Glutamatergic neuron (in vitro differentiated cells): ENCODE data around the gene ADORA1. TPM values are rescaled to one million over a fixed set of nuclear protein-coding genes. Genes with fewer than 3 reads are reported as not detected.

Source experiments
- DNase-seq: peaks from one replicate; pipeline ENCODE4 v3.0.0; 2022
- H3K27ac Mint-ChIP-seq: one replicate; pipeline ENCODE4 v1.8.0; 2020; ENCODE audit warnings: mild to moderate bottlenecking, mixed read lengths, inconsistent platforms; ENCODE audit not compliant: unreplicated experiment
- H3K27me3 Mint-ChIP-seq: one replicate; pipeline ENCODE4 v1.8.0; 2020; ENCODE audit warnings: mild to moderate bottlenecking, moderate library complexity, mixed read lengths, inconsistent platforms; ENCODE audit not compliant: unreplicated experiment
- H3K36me3 Mint-ChIP-seq: one replicate; pipeline ENCODE4 v1.8.0; 2020; ENCODE audit warnings: mild to moderate bottlenecking, mixed read lengths, inconsistent platforms; ENCODE audit not compliant: unreplicated experiment
- H3K4me1 Mint-ChIP-seq: one replicate; pipeline ENCODE4 v1.8.0; 2020; ENCODE audit warnings: mild to moderate bottlenecking, low read depth, mixed read lengths, inconsistent platforms; ENCODE audit not compliant: unreplicated experiment
- H3K4me3 Mint-ChIP-seq: one replicate; pipeline ENCODE4 v1.8.0; 2020; ENCODE audit warnings: mild to moderate bottlenecking, mixed read lengths, inconsistent platforms; ENCODE audit not compliant: unreplicated experiment
- H3K9me3 Mint-ChIP-seq: one replicate; pipeline ENCODE4 v1.8.0; 2020; ENCODE audit warnings: mild to moderate bottlenecking, moderate library complexity, mixed read lengths, inconsistent platforms; ENCODE audit not compliant: unreplicated experiment
- total RNA-seq: library from RNA; stranded (reverse); fragmentation: NEBNext Ultra II Directional; extraction: Animal tissue kit (Norgen Biotek cat#: 25700); gene quantifications from one replicate; pipeline ENCODE4 v1.2.1, GENCODE V29; 2021; ENCODE audit not compliant: unreplicated experiment
- TF ChIP-seq, protein P1 (sequence below): fragments of 200-600 bp; sonication (generic); IDR thresholded peaks from one replicate; pipeline ENCODE4 v1.5.0; 2021; ENCODE audit not compliant: partially characterized antibody, unreplicated experiment

Gene ADORA1
- total RNA-seq, 1 donor from 2014 or later: 1.2 TPM

DNA sequence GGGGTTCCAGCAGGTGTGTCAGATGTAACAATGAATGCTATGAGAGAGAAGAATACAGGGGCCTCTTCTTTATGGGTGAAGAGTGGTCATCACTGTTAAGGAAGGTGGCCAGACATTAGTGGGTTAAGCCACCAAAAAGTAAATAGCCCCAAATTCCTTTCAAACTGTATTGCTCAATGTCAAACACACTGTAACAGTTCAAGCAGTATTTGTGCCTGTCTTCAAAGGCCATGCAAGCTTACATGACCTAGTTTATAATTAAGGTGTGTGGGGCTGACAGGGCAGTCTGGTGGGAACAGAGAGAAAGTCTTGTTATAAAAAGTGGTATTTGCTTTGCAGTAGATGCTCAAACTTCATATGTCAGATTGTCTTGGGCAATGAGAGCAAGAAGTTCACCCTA is 83.5 kb downstream of the ADORA1 start:
- Mint-ChIP-seq H3K9me3 (peaks cover 14% of the 10 kb centered on the region), H3K4me3 (no peak overlapping the region), H3K4me1 (peaks cover 23% of the 10 kb centered on the region), H3K36me3 (no peaks in the 10 kb centered on the region), H3K27ac (no peak overlapping the region), H3K27me3 (peaks cover 6% of the 10 kb centered on the region)
- DNase-seq: no peak
- TF ChIP-seq, protein P1, sequence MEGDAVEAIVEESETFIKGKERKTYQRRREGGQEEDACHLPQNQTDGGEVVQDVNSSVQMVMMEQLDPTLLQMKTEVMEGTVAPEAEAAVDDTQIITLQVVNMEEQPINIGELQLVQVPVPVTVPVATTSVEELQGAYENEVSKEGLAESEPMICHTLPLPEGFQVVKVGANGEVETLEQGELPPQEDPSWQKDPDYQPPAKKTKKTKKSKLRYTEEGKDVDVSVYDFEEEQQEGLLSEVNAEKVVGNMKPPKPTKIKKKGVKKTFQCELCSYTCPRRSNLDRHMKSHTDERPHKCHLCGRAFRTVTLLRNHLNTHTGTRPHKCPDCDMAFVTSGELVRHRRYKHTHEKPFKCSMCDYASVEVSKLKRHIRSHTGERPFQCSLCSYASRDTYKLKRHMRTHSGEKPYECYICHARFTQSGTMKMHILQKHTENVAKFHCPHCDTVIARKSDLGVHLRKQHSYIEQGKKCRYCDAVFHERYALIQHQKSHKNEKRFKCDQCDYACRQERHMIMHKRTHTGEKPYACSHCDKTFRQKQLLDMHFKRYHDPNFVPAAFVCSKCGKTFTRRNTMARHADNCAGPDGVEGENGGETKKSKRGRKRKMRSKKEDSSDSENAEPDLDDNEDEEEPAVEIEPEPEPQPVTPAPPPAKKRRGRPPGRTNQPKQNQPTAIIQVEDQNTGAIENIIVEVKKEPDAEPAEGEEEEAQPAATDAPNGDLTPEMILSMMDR: no peak

DNA sequence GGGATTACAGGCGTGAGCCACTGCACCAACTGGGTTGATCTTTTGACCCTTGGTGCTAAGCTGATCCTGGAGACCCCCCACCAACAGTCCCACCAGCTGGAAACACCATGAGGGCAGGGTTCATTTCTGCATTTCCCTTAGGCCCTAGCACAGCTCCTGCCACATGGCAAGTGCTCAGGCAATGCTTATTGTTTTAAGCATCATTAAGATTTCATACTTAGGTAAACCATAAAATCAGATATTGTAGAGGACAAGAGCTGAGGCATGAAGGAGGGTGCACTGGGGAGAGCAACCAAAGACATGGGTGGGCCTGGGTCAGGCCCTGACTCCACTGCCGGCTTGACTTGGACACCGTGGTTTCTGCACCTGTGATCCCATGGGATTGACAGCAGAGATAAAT is 84.3 kb downstream of the ADORA1 start:
- H3K4me3 Mint-ChIP-seq: no peak overlapping the region
- TF ChIP-seq, protein P1: no peak
- H3K4me1 Mint-ChIP-seq: peaks cover 28% of the 10 kb centered on the region
- DNase-seq: no peak
- no peaks in the 10 kb centered on the region for H3K36me3 Mint-ChIP-seq
- no peak overlapping the region for H3K27ac Mint-ChIP-seq
- peaks cover 14% of the 10 kb centered on the region for H3K9me3 Mint-ChIP-seq
- peaks cover 6% of the 10 kb centered on the region for H3K27me3 Mint-ChIP-seq

DNA sequence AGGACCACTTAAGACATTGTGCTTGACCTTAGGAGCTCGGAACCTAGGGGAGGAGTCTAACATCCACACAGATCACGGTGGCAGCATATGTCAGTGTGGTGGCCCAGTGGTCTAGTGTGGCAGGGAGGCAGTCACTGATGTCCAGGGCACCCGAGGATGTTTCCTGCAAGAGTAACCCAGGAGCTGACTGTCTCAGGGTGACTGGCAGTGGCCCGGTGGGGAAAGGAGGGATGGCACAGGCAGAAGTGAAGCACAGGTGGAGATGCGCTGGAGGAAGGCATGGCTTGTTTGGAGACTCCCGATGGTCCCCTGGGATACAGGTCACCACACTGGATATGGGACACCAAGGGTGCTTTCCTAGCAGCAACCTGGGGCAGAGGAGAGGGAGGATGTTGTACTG is 85.6 kb downstream of the ADORA1 start:
- H3K27me3 Mint-ChIP-seq: peaks cover 4% of the 10 kb centered on the region
- H3K4me1 Mint-ChIP-seq: peaks cover 20% of the 10 kb centered on the region
- peaks cover 7% of the 10 kb centered on the region for H3K9me3 Mint-ChIP-seq
- peak overlapping the region; percentile 4 for H3K27ac Mint-ChIP-seq
- H3K36me3 Mint-ChIP-seq: no peaks in the 10 kb centered on the region
- DNase-seq: no peak
- H3K4me3 Mint-ChIP-seq: no peak overlapping the region
- TF ChIP-seq, protein P1: no peak

DNA sequence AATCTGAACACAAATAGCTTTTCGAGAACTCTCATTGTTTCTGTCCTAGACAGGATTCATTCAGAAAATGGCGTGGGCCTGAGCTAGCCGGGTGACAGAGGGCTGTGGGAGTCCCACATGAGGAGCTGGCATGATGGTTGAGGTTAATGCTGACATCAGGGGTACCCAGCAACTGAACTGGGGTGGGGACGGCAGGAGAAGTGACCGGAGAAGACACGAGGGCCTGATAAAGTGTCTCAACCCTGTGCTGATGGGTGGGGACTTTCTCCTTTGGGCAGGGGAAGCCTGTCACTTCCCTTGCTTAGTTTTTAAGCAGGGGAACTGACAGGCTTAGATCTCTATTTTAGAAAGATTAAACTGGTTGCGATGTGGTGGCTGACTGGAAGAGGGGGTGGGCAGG is 87.3 kb downstream of the ADORA1 start:
- Mint-ChIP-seq H3K4me1 (peaks cover 17% of the 10 kb centered on the region), H3K36me3 (no peaks in the 10 kb centered on the region), H3K4me3 (no peak overlapping the region), H3K9me3 (peaks cover 4% of the 10 kb centered on the region), H3K27me3 (peaks cover 5% of the 10 kb centered on the region), H3K27ac (no peak overlapping the region)
- DNase-seq: no peak
- TF ChIP-seq, protein P1: no peak

DNA sequence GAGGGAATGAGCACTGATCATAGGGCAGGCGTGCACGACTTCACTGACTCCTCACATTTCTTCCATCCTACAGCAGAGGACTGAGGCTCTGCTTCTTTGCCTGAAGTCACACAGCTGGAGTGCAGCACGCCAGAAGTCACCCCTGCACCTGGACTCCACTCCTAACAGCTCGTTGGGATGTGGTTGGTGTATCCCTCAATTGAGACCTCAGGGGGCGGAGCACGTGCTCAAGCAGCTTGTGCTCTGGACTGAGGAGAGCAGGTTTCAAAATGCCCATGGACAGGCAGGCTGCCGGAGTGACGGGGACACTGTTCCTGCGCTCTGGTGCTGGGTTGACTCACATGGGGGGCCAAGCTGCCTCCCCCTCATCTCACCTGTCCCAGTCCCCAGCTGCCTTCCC is 88.0 kb downstream of the ADORA1 start:
- Mint-ChIP-seq H3K4me3 (no peak overlapping the region), H3K27ac (no peak overlapping the region), H3K4me1 (peaks cover 17% of the 10 kb centered on the region), H3K36me3 (no peaks in the 10 kb centered on the region), H3K27me3 (peaks cover 5% of the 10 kb centered on the region), H3K9me3 (peaks cover 2% of the 10 kb centered on the region)
- peak; percentile 29 for DNase-seq
- TF ChIP-seq, protein P1: no peak
